Small intestine (tissue), 7 donors: ENCODE data around the gene WDR70. TPM values are rescaled to one million over a fixed set of nuclear protein-coding genes. Genes with fewer than 3 reads are reported as not detected.

ENCODE experiments used
- DNase-seq, 2 donors: peaks; one replicate each; pipeline versions ENCODE4 v3.0.0 to v3.0.0-alpha.2; 2013
- FAIRE-seq: peaks from 2 replicates; lab custom pipeline; 2012; peaks lifted over from hg19 to GRCh38; lab: Jason Lieb, UNC
- H3K27ac ChIP-seq, 3 donors: one replicate each; pipeline ENCODE4 v1.5.1; 2013; ENCODE audit warnings: low read length in 2 of 3, mild to moderate bottlenecking in 2 of 3, control low read depth in 1 of 3, inconsistent platforms in 1 of 3, low read depth in 1 of 3, moderate library complexity in 1 of 3
- H3K27me3 ChIP-seq, 3 donors: one replicate each; pipeline ENCODE4 v1.6.1; 2013; ENCODE audit warnings: low read length in 3 of 3, inconsistent platforms in 1 of 3; ENCODE audit not compliant: control insufficient read depth in 3 of 3, insufficient read depth in 3 of 3
- H3K36me3 ChIP-seq, 3 donors: one replicate each; pipeline ENCODE4 v1.6.1; 2013; ENCODE audit warnings: low read length in 3 of 3, inconsistent platforms in 1 of 3, low read depth in 1 of 3, mild to moderate bottlenecking in 1 of 3, moderate library complexity in 1 of 3; ENCODE audit not compliant: control insufficient read depth in 3 of 3, insufficient read depth in 2 of 3
- H3K4me1 ChIP-seq, 3 donors: one replicate each; pipeline ENCODE4 v1.6.1; 2013; ENCODE audit warnings: low read length in 2 of 3, inconsistent platforms in 1 of 3, low read depth in 1 of 3, mild to moderate bottlenecking in 1 of 3, moderate library complexity in 1 of 3; ENCODE audit not compliant: control insufficient read depth in 3 of 3, insufficient read depth in 2 of 3
- H3K4me3 ChIP-seq, 3 donors: one replicate each; pipeline ENCODE4 v1.5.1; 2013; ENCODE audit warnings: low read length in 3 of 3, control low read depth in 1 of 3, inconsistent platforms in 1 of 3, low read depth in 1 of 3, mild to moderate bottlenecking in 1 of 3, moderate library complexity in 1 of 3
- H3K9me3 ChIP-seq, 2 donors: one replicate each; pipeline ENCODE4 v1.6.1; 2013; ENCODE audit warnings: low read depth in 1 of 2, low read length in 1 of 2; ENCODE audit not compliant: control insufficient read depth in 2 of 2, insufficient read depth in 1 of 2
- WGBS, 3 donors: extraction: QIAGEN DNeasy Blood & Tissue Kit; methylation state at CpG; one replicate each; pipeline ENCODE4 v1.1.7; 2013; 5-methylcytosine and 5-hydroxymethylcytosine counted together
- polyA plus RNA-seq, 4 donors: library from polyadenylated mRNA; stranded (reverse) in 3 of 4; unstranded in 1 of 4; fragments of 200-250 nt in 3 of 4; fragments of 120-200 nt in 1 of 4; gene quantifications; one replicate each; pipeline versions ENCODE4 v1.2.1 to v1.2.3, GENCODE V29; 2013
- donor health status: healthy with polysubstance abuse.
- donor health status: control.
- donor health status: control.
- donor health status: Bipolar disorder and iron deficiency.
- donor health status: healthy.

Gene WDR70
- polyA plus RNA-seq, 4 donors = 13.2 to 24.6 (median 15.8) TPM

- no peaks in the 10 kb centered on the region for H3K27me3 ChIP-seq
- H3K36me3 ChIP-seq = no peaks in the 10 kb centered on the region
- H3K9me3 ChIP-seq = no peaks in the 10 kb centered on the region
- no peaks in the 10 kb centered on the region for H3K4me1 ChIP-seq
- no peak for DNase-seq
- no peak overlapping the region for H3K4me3 ChIP-seq
- no peak for FAIRE-seq
- no peak overlapping the region for H3K27ac ChIP-seq
- WGBS, 3 donors = 93 to 95% (median 94%) methylated on average over 2 of the region's 2 CpGs
Observed at GRCh38 chr5:37554405-37554739, 175.3 kb downstream of the WDR70 start.

- Histone ChIP-seq H3K36me3 (no peaks in the 10 kb centered on the region), H3K9me3 (no peaks in the 10 kb centered on the region), H3K27me3 (no peaks in the 10 kb centered on the region), H3K4me3 (no peak overlapping the region), H3K4me1 (no peaks in the 10 kb centered on the region), H3K27ac (no peak overlapping the region)
- no peak for FAIRE-seq
- 24 to 54% (median 41%) methylated on average over 1 of the region's 1 CpG for WGBS, 3 donors
- peak in 1 of 2 donors; percentile 28 for DNase-seq
Observed at GRCh38 chr5:37554938-37555337, 175.8 kb downstream of the WDR70 start.

DNA sequence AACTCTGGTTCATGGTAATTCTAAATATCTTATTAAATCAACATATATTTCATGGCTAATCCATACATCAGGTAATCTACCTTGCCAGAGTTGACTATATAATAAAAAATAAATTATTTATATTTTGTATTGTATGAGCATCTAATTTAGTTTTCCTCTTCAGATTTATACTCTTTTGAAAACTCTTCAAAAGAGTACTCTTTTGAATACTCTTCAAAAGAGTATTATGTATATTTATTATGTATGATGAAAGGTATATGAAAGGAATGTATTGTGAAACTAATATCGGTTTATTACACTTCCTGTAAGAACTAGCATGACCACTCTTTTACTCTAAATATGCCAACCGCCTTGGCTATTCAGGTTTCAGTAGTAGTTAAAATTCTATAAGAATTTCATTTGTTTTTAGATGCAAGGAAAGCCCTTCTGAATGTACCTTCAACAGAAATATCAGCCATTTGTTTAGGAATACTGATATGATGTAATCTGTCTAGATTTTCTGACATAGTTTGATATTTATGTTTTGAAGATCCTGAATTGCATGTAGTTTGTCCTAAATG lies 178.7 kb downstream of the WDR70 start:
- Histone ChIP-seq H3K27ac (no peak overlapping the region), H3K9me3 (no peaks in the 10 kb centered on the region), H3K27me3 (no peaks in the 10 kb centered on the region), H3K4me1 (no peaks in the 10 kb centered on the region), H3K36me3 (no peaks in the 10 kb centered on the region), H3K4me3 (no peak overlapping the region)
- FAIRE-seq = peak; percentile 36
- DNase-seq = no peak
- 83 to 94% (median 92%) methylated on average over 2 of the region's 2 CpGs for WGBS, 3 donors

GRCh38 chr5:37565062-37565670 lies 186.0 kb downstream of the WDR70 start:
- Histone ChIP-seq H3K27ac (no peak overlapping the region), H3K27me3 (no peaks in the 10 kb centered on the region), H3K4me3 (no peak overlapping the region), H3K9me3 (no peaks in the 10 kb centered on the region), H3K36me3 (no peaks in the 10 kb centered on the region), H3K4me1 (peaks cover 0 to 12% (median 5%) of the 10 kb centered on the region in 3 donors)
- 51 to 61% (median 61%) methylated on average over 2 of the region's 2 CpGs for WGBS, 3 donors
- no peak for DNase-seq
- no peak for FAIRE-seq

DNA sequence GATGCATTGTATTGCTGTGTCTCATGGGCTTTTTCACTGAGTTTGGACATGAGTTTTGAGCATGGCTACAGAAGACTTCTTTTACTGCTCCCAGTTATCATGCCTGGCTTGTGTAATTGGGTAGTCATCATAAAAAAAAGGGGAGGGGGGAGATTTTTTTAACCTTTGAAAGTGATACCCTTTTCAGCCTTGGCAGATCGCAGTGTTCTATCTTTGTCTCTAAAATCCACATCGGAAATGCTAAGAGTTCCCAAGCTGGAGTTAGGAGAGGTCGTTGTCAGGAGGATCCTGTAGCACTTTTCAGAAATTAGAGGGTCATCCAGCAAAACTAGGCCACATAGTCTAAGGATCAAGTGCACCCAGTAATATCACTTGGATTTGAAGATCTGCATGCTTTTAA lies 188.4 kb downstream of the WDR70 start:
- Histone ChIP-seq H3K27ac (no peak overlapping the region), H3K27me3 (no peaks in the 10 kb centered on the region), H3K36me3 (no peaks in the 10 kb centered on the region), H3K4me3 (no peak overlapping the region), H3K9me3 (no peaks in the 10 kb centered on the region), H3K4me1 (peaks cover 0 to 12% (median 5%) of the 10 kb centered on the region in 3 donors)
- DNase-seq (no peak), FAIRE-seq (no peak)
- WGBS, 3 donors = 28 to 68% (median 51%) methylated on average over 3 of the region's 3 CpGs

GRCh38 chr5:37568018-37568753 lies 189.1 kb downstream of the WDR70 start:
- no peak for FAIRE-seq
- Histone ChIP-seq H3K4me3 (no peak overlapping the region), H3K27ac (no peak overlapping the region), H3K27me3 (no peaks in the 10 kb centered on the region), H3K9me3 (no peaks in the 10 kb centered on the region), H3K4me1 (peaks cover 0 to 12% (median 5%) of the 10 kb centered on the region in 3 donors), H3K36me3 (no peaks in the 10 kb centered on the region)
- DNase-seq = peak in 1 of 2 donors; percentile 46

- no peak for FAIRE-seq
- no peak for DNase-seq
- Histone ChIP-seq H3K27me3 (no peaks in the 10 kb centered on the region), H3K4me1 (peaks cover 0 to 14% (median 5%) of the 10 kb centered on the region in 3 donors), H3K36me3 (no peaks in the 10 kb centered on the region), H3K9me3 (no peaks in the 10 kb centered on the region), H3K27ac (no peak overlapping the region), H3K4me3 (no peak overlapping the region)
Observed at GRCh38 chr5:37568893-37569292, 189.8 kb downstream of the WDR70 start.

- H3K27ac ChIP-seq = no peak overlapping the region
- FAIRE-seq (no peak), DNase-seq (no peak)
- no peaks in the 10 kb centered on the region for H3K9me3 ChIP-seq
- no peak overlapping the region for H3K4me3 ChIP-seq
- no peaks in the 10 kb centered on the region for H3K36me3 ChIP-seq
- H3K4me1 ChIP-seq = peaks cover 0 to 17% (median 8%) of the 10 kb centered on the region in 3 donors
- 89 to 97% (median 94%) methylated on average over 2 of the region's 2 CpGs for WGBS, 3 donors
- H3K27me3 ChIP-seq = no peaks in the 10 kb centered on the region
Observed at GRCh38 chr5:37569466-37569865, 190.3 kb downstream of the WDR70 start.
